HepG2 (cell line): ENCODE data around the gene APIP. TPM values are rescaled to one million over a fixed set of nuclear protein-coding genes. Genes with fewer than 3 reads are reported as not detected.

Experiments
- ESRRA ChIP-seq: sonication (generic); formaldehyde crosslinking; IDR thresholded peaks from 2 replicates; pipeline ENCODE4 v1.5.1; 2020; ENCODE audit warnings: mild to moderate bottlenecking, low read depth, missing genetic modification reagents
- FOXC1 ChIP-seq: sonication (generic); formaldehyde crosslinking; IDR thresholded peaks from 2 replicates; pipeline ENCODE4 v1.8.0; 2022; ENCODE audit warnings: mild to moderate bottlenecking, missing genetic modification reagents, borderline replicate concordance
- HNRNPK ChIP-seq: fragments of 200-400 bp; formaldehyde crosslinking; IDR thresholded peaks from 2 replicates; pipeline ENCODE4 v1.6.1; 2018; ENCODE audit warnings: low read length, low read depth, moderate library complexity, mild to moderate bottlenecking; ENCODE audit not compliant: poor library complexity, severe bottlenecking
- IRF9 ChIP-seq: sonication (generic); formaldehyde crosslinking; IDR thresholded peaks from 2 replicates; pipeline ENCODE4 v1.8.0; 2022; ENCODE audit warnings: missing genetic modification reagents, mild to moderate bottlenecking, borderline replicate concordance
- MIER3 ChIP-seq: IDR thresholded peaks from 2 replicates; pipeline ENCODE4 v1.6.1; 2016; ENCODE audit warnings: missing compliant biosample characterization, borderline replicate concordance
- NR2F2 ChIP-seq: IDR thresholded peaks from 2 replicates; pipeline ENCODE4 v1.6.1; 2012; ENCODE audit warnings: low read depth, inconsistent platforms, borderline replicate concordance
- PHF8 ChIP-seq: sonication (generic); formaldehyde crosslinking; IDR thresholded peaks from 2 replicates; pipeline ENCODE4 v1.5.0; 2020; ENCODE audit warnings: missing genetic modification reagents
- SMAD1 ChIP-seq: sonication (generic); formaldehyde crosslinking; IDR thresholded peaks from 2 replicates; pipeline ENCODE4 v1.4.0; 2020; ENCODE audit warnings: missing genetic modification reagents, low read depth, mild to moderate bottlenecking, borderline replicate concordance
- XRCC5 ChIP-seq: fragments of 200-400 bp; formaldehyde crosslinking; optimal IDR thresholded peaks from 2 replicates; pipeline ENCODE3; 2017; ENCODE audit warnings: mild to moderate bottlenecking, low read length
- ZNF652 ChIP-seq: IDR thresholded peaks from 2 replicates; pipeline ENCODE4 v1.6.1; 2016; ENCODE audit warnings: low read depth, borderline replicate concordance
- polyA plus RNA-seq, 8 experiments: library from polyadenylated mRNA; depleted of rRNA in 3 of 8; stranded (reverse) in 7 of 8; unstranded in 1 of 8; fragments of >200 nt; fragmentation: Illumina TruSeq in 4 of 8; extraction: Trizol in 4 of 8; gene quantifications; 2 replicates each; pipeline versions ENCODE4 v1.2.1 to v1.2.3, GENCODE V29; 2011 to 2016; ENCODE audit warnings: low read depth in 4 of 8, missing spikeins in 1 of 8, mixed read lengths in 1 of 8; ENCODE audit not compliant: insufficient read depth in 1 of 8
- total RNA-seq, 5 experiments: library from RNA; depleted of rRNA; stranded (reverse); fragments of >200 nt; fragmentation: Illumina TruSeq; extraction: Trizol; gene quantifications; 2 replicates each; pipeline ENCODE4 v1.2.3, GENCODE V29; 2016; ENCODE audit warnings: low read depth in 1 of 5
- TF ChIP-seq, protein P1 (sequence below): sonication (generic); formaldehyde crosslinking; IDR thresholded peaks from 2 replicates; pipeline ENCODE4 v1.4.0; 2020; ENCODE audit warnings: missing genetic modification reagents, borderline replicate concordance
- TF ChIP-seq, protein P2 (sequence below): sonication (generic); formaldehyde crosslinking; IDR thresholded peaks from 2 replicates; pipeline ENCODE4 v1.4.0; 2020; ENCODE audit warnings: mild to moderate bottlenecking, missing genetic modification reagents

The APIP gene
- total and polyA plus RNA-seq, 2 of the 13 experiments (the other 11 are each of a cell fraction or from before 2014, with no cell fraction given): 16.9 to 31.0 TPM

- TF ChIP-seq, protein P1, sequence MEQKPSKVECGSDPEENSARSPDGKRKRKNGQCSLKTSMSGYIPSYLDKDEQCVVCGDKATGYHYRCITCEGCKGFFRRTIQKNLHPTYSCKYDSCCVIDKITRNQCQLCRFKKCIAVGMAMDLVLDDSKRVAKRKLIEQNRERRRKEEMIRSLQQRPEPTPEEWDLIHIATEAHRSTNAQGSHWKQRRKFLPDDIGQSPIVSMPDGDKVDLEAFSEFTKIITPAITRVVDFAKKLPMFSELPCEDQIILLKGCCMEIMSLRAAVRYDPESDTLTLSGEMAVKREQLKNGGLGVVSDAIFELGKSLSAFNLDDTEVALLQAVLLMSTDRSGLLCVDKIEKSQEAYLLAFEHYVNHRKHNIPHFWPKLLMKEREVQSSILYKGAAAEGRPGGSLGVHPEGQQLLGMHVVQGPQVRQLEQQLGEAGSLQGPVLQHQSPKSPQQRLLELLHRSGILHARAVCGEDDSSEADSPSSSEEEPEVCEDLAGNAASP: peak; percentile 56
- TF ChIP-seq ESRRA (CRISPR knock-in tag) (no peak), HNRNPK (no peak), IRF9 (CRISPR knock-in tag) (0 out of 2 replicates have a peak, but pooled peaks have one; percentile 57), FOXC1 (peak; percentile 78; the same call in 1 of the 2 replicates), NR2F2 (no peak), XRCC5 (peak; percentile 74), MIER3 (CRISPR knock-in tag) (peak; percentile 80; the same call in 1 of the 2 replicates), PHF8 (peak; percentile 43), SMAD1 (CRISPR knock-in tag) (no peak), ZNF652 (CRISPR knock-in tag) (no peak; the same call in none of the 2 replicates)
- TF ChIP-seq, protein P2, sequence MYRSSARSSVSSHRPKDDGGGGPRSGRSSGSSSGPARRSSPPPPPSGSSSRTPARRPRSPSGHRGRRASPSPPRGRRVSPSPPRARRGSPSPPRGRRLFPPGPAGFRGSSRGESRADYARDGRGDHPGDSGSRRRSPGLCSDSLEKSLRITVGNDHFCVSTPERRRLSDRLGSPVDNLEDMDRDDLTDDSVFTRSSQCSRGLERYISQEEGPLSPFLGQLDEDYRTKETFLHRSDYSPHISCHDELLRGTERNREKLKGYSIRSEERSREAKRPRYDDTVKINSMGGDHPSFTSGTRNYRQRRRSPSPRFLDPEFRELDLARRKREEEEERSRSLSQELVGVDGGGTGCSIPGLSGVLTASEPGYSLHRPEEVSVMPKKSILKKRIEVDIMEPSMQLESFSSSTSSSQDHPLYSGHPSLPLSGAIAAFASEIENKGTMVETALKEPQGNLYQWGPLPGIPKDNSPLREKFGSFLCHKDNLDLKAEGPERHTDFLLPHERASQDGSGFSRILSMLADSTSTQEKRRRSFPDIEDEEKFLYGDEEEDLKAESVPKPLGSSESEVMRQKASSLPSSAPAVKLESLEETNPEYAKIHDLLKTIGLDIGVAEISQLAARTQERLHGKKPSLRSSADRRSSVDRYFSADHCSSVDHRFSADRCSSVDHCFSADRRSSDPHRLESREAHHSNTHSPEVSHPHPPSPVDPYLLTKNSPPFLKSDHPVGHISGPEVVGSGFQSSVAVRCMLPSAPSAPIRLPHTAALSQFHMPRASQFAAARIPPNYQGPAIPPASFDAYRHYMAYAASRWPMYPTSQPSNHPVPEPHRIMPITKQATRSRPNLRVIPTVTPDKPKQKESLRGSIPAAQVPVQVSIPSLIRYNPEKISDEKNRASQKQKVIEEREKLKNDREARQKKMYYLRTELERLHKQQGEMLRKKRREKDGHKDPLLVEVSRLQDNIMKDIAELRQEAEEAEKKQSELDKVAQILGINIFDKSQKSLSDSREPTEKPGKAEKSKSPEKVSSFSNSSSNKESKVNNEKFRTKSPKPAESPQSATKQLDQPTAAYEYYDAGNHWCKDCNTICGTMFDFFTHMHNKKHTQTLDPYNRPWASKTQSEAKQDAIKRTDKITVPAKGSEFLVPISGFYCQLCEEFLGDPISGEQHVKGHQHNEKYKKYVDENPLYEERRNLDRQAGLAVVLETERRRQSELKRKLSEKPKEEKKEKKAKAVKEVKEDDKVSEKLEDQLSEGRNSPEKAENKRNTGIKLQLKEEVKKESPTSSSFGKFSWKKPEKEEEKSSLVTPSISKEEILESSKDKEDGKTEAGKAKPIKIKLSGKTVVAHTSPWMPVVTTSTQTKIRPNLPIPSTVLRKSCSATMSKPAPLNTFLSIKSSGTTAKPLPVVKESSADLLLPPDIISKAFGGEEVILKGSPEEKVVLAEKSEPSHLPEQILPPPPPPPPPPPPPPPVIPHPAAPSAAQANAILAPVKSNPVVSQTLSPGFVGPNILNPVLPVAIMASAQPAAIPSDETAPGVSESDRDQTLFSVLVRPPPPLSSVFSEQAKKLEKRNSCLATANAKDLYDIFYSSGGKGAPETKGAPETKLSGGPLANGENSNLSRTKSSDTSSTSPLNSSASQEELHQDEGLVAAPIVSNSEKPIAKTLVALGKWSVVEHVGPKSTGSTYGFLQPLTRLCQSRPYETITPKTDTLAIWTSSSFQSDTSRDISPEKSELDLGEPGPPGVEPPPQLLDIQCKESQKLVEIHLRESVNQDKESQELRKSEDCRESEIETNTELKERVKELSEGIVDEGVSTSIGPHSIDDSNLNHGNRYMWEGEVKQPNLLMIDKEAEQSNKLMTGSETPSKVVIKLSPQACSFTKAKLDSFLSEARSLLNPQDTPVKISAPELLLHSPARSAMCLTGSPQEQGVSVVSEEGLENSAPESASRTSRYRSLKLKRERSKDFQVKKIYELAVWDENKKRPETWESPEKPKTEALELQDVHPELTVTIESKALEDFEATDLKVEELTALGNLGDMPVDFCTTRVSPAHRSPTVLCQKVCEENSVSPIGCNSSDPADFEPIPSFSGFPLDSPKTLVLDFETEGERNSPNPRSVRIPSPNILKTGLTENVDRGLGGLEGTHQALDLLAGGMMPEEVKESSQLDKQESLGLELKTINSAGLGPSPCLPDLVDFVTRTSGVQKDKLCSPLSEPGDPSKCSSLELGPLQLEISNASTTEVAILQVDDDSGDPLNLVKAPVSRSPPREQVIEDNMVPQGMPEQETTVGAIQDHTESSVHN: no peak
Measured at GRCh38 chr11:34929794-34930763, 13.9 kb upstream of the APIP start (continued).
